Osteocyte (in vitro differentiated cells): ENCODE measurements around the gene PAQR8. TPM values are rescaled to one million over a fixed set of nuclear protein-coding genes. Genes with fewer than 3 reads are reported as not detected.

ENCODE experiments used
- DNase-seq: peaks from one replicate; pipeline ENCODE4 v3.0.0; 2021; ENCODE audit warnings: mixed read lengths; ENCODE audit not compliant: unreplicated experiment; ENCODE audit errors: extremely low spot score
- H3K27ac Mint-ChIP-seq: one replicate; pipeline ENCODE4 v1.8.0; 2021; ENCODE audit warnings: mild to moderate bottlenecking, mixed read lengths; ENCODE audit not compliant: unreplicated experiment
- H3K27me3 Mint-ChIP-seq: one replicate; pipeline ENCODE4 v1.8.0; 2021; ENCODE audit warnings: mixed read lengths; ENCODE audit not compliant: unreplicated experiment
- H3K36me3 Mint-ChIP-seq: one replicate; pipeline ENCODE4 v1.8.0; 2021; ENCODE audit warnings: mixed read lengths; ENCODE audit not compliant: unreplicated experiment
- H3K4me1 Mint-ChIP-seq: one replicate; pipeline ENCODE4 v1.8.0; 2021; ENCODE audit warnings: mixed read lengths; ENCODE audit not compliant: unreplicated experiment
- H3K4me3 Mint-ChIP-seq: one replicate; pipeline ENCODE4 v1.8.0; 2021; ENCODE audit warnings: mild to moderate bottlenecking, moderate library complexity, mixed read lengths; ENCODE audit not compliant: unreplicated experiment
- H3K9me3 Mint-ChIP-seq: one replicate; pipeline ENCODE4 v1.8.0; 2021; ENCODE audit warnings: mixed read lengths; ENCODE audit not compliant: unreplicated experiment
- total RNA-seq: library from RNA; stranded (reverse); gene quantifications from 2 replicates; pipeline ENCODE4 v1.2.1, GENCODE V29; 2021
- TF ChIP-seq, protein P1 (sequence below): fragments of 200-600 bp; sonication (generic); IDR thresholded peaks from 2 replicates; pipeline ENCODE4 v1.5.0; 2021; ENCODE audit warnings: antibody characterized with exemption, mild to moderate bottlenecking, moderate library complexity

Gene PAQR8
- total RNA-seq, 1 donor from 2014 or later = 13.4 TPM

DNA sequence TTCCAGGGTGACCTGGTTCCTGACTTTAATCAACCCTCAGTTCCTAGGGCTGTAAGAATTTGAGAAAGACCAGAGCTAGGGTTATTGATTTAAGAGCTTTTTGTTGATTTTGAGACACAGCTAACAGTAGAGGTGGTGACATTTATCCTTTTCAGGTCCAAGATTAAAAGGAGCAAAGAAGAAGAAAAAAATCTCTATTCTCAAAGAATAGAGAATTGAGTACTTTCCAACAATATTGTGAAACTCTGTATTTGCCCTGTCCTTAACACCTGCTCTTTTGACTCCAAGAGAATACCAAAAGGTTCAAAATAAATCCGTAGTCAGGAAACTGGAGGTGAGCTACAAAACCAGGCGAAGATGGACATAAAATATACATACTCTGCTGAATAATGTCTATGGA is 7.3 kb downstream of the PAQR8 start:
- Mint-ChIP-seq H3K4me3 (no peak overlapping the region), H3K36me3 (peaks cover 17% of the 10 kb centered on the region), H3K9me3 (no peaks in the 10 kb centered on the region), H3K27ac (no peak overlapping the region), H3K4me1 (peaks cover 44% of the 10 kb centered on the region), H3K27me3 (no peaks in the 10 kb centered on the region)
- DNase-seq = no peak
- TF ChIP-seq, protein P1, sequence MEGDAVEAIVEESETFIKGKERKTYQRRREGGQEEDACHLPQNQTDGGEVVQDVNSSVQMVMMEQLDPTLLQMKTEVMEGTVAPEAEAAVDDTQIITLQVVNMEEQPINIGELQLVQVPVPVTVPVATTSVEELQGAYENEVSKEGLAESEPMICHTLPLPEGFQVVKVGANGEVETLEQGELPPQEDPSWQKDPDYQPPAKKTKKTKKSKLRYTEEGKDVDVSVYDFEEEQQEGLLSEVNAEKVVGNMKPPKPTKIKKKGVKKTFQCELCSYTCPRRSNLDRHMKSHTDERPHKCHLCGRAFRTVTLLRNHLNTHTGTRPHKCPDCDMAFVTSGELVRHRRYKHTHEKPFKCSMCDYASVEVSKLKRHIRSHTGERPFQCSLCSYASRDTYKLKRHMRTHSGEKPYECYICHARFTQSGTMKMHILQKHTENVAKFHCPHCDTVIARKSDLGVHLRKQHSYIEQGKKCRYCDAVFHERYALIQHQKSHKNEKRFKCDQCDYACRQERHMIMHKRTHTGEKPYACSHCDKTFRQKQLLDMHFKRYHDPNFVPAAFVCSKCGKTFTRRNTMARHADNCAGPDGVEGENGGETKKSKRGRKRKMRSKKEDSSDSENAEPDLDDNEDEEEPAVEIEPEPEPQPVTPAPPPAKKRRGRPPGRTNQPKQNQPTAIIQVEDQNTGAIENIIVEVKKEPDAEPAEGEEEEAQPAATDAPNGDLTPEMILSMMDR = no peak

DNA sequence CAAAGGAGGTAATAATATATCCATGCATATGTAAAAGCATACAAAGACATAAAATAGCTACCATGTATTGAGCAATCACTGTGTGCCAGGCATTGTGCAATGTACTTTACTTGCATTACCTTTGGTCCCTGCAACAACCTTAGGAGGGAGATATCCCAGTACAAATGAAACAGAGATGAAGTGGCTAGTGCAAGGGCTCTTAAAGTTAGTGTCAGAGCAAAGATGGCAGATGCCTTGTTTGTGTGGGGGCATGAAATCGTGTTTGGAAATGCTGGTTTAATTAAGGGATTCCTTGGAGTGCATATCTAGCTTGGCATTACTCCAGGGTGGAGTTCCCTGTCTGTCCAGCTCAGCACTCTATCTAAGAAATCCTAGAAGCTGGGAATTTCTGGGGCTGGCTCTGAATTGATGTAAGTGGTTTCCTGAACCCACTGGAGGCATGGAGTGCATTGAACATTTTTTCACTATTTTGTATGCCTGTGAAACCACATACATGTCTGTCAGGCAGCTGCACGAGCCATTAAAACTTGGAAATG is 9.8 kb downstream of the PAQR8 start:
- no peaks in the 10 kb centered on the region for H3K9me3 Mint-ChIP-seq
- no peak for DNase-seq
- peaks cover 19% of the 10 kb centered on the region for H3K4me1 Mint-ChIP-seq

DNA sequence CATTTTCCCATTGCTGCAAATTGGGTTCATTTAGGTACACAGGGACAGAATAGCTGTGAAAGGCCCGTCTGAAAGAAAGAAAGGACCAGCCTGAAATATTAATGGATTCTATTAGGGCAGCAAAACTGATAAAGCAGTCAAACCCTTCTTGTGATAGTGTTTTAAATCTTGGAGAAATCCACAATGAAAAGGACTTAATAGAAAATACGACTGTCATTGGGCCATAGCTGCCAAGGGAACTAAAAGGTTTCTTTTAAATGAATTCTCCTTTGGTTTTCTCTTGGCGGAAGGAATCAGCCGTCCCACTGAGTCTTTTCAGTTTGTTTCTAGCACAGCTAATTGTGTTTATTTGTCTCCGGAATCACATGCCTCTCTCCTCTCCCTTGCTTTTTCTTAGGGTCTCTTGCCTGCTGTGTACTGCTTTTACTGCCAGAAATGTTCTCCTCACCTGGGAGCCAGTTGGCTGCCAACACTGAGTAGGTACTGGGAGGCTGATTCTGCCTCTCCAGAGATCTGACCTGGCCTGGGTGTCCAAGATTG is 11.3 kb downstream of the PAQR8 start:
- H3K27ac Mint-ChIP-seq = no peak overlapping the region
- H3K36me3 Mint-ChIP-seq = peaks cover 14% of the 10 kb centered on the region
- DNase-seq = no peak
- H3K9me3 Mint-ChIP-seq = no peaks in the 10 kb centered on the region
- H3K27me3 Mint-ChIP-seq = no peaks in the 10 kb centered on the region
- TF ChIP-seq, protein P1 = no peak
- no peak overlapping the region for H3K4me3 Mint-ChIP-seq
- H3K4me1 Mint-ChIP-seq = peaks cover 12% of the 10 kb centered on the region

More for the DNA sequence above, 9.8 kb downstream of the PAQR8 start:
- TF ChIP-seq, protein P1 = no peak
- H3K27me3 Mint-ChIP-seq = no peaks in the 10 kb centered on the region
- H3K4me3 Mint-ChIP-seq = no peak overlapping the region
- H3K36me3 Mint-ChIP-seq = peaks cover 17% of the 10 kb centered on the region
- H3K27ac Mint-ChIP-seq = no peak overlapping the region

DNA sequence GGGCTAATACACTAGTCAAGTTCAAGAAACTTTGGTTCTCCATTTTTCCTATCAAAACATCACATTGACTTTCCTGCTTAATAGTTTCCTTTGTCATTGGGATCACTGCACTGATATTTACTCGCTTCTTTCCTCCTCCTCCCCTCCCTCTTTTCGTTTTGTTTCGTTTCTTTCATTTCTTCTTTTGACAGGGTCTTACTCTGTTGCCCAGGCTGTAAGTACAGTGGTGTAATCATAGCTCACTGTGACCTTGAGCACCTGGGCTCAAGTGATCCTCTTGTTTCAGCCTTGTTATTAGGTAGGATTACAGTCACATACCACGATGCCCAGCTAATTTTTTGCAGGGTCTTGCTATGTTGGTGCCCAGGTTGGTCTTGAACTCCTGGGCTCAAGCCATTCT is 12.3 kb downstream of the PAQR8 start:
- Mint-ChIP-seq H3K27me3 (no peaks in the 10 kb centered on the region), H3K36me3 (peaks cover 11% of the 10 kb centered on the region), H3K9me3 (no peaks in the 10 kb centered on the region), H3K27ac (no peak overlapping the region), H3K4me1 (peaks cover 12% of the 10 kb centered on the region), H3K4me3 (no peak overlapping the region)
- TF ChIP-seq, protein P1 = no peak
- DNase-seq = no peak

DNA sequence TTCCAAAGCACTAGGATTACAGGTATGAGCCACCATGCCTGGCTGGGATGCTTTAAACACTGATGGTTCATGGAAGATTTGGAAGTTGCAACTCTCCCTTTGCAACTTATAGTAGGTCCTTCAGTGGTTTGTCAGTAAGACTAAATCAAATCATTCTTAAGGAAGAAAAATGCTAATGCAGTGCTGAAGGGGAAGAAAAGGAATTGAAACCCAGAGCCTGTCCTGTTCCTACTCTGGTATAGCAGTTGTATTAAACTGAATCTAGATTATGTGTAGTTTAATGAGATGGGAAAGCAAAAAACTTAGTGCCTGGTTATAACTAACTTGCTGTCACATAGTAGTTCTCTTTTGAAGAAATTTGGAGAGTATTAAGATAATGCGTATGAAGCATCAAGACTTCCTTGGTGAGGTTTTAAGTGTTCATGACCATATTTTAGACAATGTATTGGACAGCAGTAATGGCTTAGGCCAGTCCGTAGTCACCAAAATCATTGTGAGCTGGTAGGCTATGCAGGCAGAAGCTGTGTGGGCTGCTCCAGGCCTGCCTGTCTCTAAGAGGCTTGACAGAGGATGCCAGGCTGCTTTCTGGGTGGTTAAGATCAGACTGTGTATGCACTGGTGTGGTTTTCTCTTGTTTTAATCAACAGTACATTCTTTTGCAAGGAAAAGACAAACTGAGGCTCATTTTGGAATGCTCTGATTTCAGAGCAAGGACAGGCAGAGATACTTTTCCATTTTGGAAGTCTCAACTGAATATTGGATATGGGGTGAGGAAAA is 14.0 kb downstream of the PAQR8 start:
- TF ChIP-seq, protein P1 = no peak
- Mint-ChIP-seq H3K4me1 (peaks cover 12% of the 10 kb centered on the region), H3K4me3 (no peak overlapping the region), H3K27ac (no peak overlapping the region), H3K36me3 (peaks cover 12% of the 10 kb centered on the region), H3K27me3 (no peaks in the 10 kb centered on the region), H3K9me3 (no peaks in the 10 kb centered on the region)
- DNase-seq = no peak
